ENCODE data around the gene B3GALT6.
A peak's percentile ranks its signal among the peaks of the same experiment; 100 is the strongest.

GRCh38 chr1:1273512-1274298, 41.7 kb downstream of the B3GALT6 start, which contains the start of gene UBE2J2:
- TF ChIP-seq POLR2A (IDR thresholded peaks at IDR 0.05; ENCODE audit: low read length) (peak; percentile 28), GATA1 (IDR thresholded peaks at IDR 0.05; ENCODE audit: low read depth, low read length) (no peak)
